GM18909 (cell line): ENCODE results near the gene CIB2.
A peak's percentile ranks its signal among the peaks of the same experiment; 100 is the strongest.

Experiments used
- ATAC-seq: cut with Tn5 transposase; IDR thresholded peaks from one replicate; pipeline ENCODE4 v1.9.1; 2021; ENCODE audit warnings: mild to moderate bottlenecking; ENCODE audit not compliant: unreplicated experiment, poor library complexity

CIB2 gene

GRCh38 chr15:78110096-78110495, 21.1 kb downstream of the CIB2 start:
- no peak for ATAC-seq

GRCh38 chr15:78109156-78109555, 22.1 kb downstream of the CIB2 start:
- no peak for ATAC-seq

- no peak for ATAC-seq
Observed at GRCh38 chr15:78108300-78109084, 22.8 kb downstream of the CIB2 start.

GRCh38 chr15:78107471-78107870, 23.8 kb downstream of the CIB2 start:
- no peak for ATAC-seq

- no peak for ATAC-seq
Observed at GRCh38 chr15:78105476-78106241, 25.6 kb downstream of the CIB2 start.

GRCh38 chr15:78104566-78105475, 26.4 kb downstream of the CIB2 start:
- ATAC-seq = no peak

- no peak for ATAC-seq
Observed at GRCh38 chr15:78104119-78104479, 27.1 kb downstream of the CIB2 start.

- ATAC-seq = peak; percentile 71
Observed at GRCh38 chr15:78103406-78104118, 27.7 kb downstream of the CIB2 start.

- ATAC-seq = no peak
Observed at GRCh38 chr15:78102741-78103140, 28.5 kb downstream of the CIB2 start.

- ATAC-seq = no peak
Observed at GRCh38 chr15:78102211-78102610, 29.0 kb downstream of the CIB2 start.

- no peak for ATAC-seq
Observed at GRCh38 chr15:78101423-78102105, 29.7 kb downstream of the CIB2 start.

- no peak for ATAC-seq
Observed at GRCh38 chr15:78100886-78101285, 30.4 kb downstream of the CIB2 start.

GRCh38 chr15:78098131-78098755, 33.0 kb downstream of the CIB2 start:
- ATAC-seq = no peak

GRCh38 chr15:78097667-78098066, 33.6 kb downstream of the CIB2 start:
- ATAC-seq = no peak

GRCh38 chr15:78093242-78094020, 37.8 kb downstream of the CIB2 start:
- no peak for ATAC-seq

GRCh38 chr15:78092261-78093041, 38.8 kb downstream of the CIB2 start, which contains the start of gene SH2D7:
SH2D7 (plus strand) TSS chr15:78092561; CDS start chr15:78092585, 24 bp downstream.
- no peak for ATAC-seq

GRCh38 chr15:78090422-78091063, 40.7 kb downstream of the CIB2 start:
- ATAC-seq = no peak
